HG02943 (cell line): ENCODE measurements around the gene CYP46A1.

Experiments used
- ATAC-seq: cut with Tn5 transposase; IDR thresholded peaks from one replicate; pipeline ENCODE4 v1.9.1; 2021; ENCODE audit warnings: mild to moderate bottlenecking, low read depth, moderate library complexity; ENCODE audit not compliant: unreplicated experiment

Gene CYP46A1

DNA sequence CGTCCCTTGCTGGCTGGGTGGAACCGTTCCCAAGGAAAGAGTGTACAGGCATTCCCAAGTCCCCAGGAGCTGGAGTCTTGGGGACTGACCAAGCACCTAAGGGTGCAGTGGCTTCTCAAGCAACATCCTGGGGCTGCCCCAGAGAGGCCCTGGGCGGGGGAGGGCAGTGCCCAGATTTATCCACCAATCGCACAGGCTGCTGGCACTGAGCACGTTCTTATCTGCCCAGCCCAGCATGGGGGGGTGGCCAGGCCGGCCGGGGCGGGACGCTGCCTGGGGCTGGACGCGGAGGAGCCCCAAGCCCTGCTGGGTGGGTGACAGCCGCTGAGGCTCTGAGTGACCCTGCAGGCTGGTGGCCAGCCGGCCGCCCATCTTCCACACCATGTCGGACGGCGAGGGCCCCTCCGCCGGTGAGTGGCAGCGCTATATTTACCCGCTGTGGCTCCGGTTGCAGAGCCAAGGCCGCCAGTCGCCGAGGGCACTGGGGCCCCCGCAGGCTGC lies 53.4 kb downstream of the CYP46A1 start:
- ATAC-seq = no peak

DNA sequence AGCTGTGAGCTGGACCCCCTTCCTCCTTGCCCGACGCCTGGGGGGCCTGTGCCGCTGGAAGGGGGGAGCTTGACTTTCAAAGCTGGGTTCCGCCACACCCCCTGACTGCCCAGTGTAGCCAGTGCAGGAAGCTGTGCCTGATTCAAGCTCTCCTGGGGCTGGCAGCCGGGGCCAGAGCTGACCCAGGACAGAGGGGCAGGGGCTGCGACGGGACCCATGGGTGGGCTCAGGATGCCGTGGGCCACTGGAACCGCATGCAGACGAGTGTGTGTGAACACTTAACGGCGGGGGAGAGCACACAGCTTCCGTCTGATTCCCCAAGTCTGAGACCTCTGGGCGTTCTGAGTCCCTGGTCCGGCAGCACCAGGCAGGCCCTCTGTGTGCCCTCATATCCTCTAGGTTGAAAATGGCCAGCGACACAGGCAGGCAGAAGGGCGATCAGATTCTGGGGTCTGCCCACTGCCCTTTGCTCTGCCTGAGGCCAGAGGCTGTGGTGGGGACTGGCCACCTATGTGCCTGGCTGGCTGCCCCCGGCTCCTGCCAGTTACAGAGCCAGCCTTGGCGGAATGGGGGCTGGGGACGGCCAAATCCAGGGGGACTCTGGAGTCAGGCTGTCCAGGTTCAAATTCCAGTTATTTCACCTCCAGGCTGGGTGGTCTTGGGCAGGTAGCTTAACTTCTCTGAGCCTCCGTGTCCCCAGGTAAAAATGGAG lies 54.0 kb downstream of the CYP46A1 start:
- no peak for ATAC-seq

DNA sequence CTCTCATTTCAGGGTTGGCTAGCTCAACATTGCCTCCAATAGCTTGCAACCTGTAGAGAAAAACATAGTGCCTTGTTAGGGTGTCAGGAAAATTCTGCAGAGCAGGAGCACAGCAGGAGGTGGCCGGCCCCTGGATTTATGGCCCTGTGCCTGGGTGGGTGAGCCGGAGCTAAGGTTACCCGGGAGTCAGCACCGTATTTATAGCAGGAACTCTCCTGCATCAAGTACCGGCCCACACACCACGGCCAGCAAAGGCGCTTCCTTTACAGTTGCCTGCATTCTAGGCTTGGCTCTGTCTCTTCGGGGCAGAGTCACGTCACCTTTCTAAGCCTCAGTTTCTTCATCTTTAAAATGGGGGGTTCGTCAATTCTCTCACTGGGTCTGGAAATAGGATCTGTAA lies 56.3 kb downstream of the CYP46A1 start:
- no peak for ATAC-seq

DNA sequence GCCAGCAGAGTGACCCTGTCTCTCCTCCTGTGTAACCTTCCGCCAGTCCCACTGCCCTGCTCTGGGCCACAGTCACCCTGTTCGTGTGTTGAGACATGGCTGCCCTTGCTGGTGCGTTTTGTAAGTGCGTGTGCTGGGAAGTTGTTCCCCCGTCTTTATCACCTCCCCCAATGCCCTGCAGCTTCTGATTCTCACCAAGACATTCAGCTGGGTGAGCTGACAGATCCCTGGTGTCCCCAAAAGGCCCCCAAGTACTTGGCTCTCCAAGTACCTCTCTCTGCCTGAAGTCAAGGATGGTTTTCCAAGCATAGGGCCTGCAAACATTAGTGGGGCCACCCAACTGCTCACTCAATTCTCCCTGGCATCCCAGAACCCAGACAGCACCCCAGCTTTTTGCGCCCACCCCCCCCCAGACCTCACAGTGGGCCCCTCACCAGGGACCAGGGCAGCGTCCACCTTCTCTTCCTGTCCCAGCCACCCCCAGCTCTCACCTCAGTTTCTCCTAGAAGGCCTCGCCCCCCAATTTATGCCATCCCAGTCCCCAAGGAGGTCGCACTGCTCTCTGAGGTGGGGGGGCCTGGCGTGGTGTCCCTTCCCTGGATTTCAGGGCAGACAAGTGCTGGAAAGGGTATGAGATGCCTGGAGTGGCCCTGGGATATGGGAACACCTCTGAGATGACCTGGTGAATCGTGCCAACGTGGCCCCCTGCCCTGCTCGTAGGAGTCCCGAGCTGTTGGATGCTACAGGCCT lies 57.3 kb downstream of the CYP46A1 start:
- no peak for ATAC-seq

DNA sequence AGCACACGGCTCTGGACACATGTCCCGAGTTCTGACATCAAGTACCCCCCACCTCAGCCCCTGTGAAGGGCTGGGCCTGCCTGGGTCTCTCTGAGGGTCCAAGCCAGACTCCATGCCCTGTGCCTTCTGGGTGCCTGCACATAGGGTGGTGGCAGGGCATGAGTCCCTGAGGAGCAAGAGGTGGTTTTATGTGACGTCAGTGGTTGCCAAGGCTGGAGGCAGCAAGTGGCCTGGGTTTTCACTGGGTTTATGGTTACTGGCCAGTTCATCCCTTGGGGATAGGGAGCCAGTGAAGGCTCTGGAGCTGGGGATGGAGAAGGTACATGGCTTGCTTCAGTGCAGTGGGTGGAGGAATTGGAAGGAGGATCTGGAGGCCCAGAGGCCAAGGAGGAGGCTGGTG lies 58.0 kb downstream of the CYP46A1 start:
- no peak for ATAC-seq

DNA sequence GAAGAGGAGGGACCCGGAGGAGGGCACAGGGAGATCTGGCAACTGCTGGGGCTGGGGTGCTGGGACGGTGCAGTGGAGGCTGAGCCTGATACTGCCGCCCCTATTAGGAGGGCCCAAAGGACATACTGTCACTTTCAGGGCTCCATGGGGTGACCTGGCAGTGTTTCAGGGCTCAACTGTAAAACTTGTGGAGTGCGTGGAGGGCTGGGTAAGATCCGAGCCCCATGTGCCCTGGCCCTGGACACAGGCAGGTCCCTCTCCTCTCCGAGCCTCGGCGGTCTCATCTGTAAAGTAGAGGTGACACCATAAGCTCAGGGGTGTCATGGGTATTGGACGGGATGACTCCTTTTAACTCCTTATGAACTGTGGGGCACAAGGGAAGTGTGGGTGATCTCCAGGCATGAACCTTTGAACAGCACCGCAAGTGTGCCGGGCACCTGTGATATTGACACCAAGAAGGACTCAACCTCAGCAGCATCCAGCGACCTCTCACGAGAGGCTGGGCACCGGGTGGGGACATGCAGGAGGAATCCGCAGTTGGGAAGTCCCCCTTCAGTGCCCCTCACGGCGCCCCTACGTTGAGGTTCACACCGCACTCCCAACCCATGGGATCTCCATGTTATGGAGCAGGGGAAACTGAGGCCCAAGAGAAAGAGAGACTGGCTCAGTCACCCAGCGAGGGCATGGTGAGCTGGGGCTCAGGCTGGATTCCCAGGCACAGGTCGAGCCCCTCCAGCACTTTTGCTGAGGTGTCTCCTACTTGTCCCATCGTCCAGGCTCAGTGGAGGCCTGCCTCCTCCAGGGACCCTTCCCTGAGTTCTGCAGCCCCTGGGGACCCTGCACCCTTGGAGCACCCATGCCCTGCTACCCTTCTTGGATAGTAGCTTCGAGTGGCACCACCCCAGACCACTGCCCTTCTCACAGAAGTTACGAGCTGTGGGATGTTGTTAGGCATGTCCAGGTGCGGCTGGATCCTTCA lies 58.7 kb downstream of the CYP46A1 start:
- no peak for ATAC-seq

DNA sequence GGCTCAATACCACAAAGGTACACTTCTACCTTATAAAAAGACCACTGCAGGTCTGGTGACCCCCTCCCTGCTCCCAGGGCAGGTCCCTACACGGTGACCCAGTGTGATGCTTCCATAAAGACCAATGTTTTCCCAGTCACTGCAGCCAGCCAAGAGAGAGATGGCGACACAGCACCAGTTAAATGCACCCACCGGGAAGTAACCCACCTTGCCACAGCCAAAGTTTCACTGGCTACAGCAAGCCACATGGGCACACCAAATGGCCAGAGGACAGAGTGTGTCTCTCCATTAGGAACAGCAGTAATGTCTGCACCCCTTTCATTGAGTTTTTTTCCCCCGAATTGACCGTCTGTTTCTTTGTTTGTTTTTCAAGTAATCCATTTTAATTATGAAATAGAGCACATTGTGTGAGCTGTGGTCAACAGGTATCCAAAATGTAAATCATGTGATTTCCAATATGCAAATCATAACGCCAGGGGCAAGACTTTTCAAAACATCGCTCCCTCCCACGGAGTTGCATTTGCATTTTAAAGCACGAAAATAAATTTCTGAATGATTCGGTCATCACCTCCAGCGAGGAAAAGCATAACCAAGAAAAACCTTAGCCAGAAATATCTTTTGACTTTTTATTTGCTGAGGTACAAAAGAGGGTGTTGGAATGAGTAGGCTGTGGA lies 60.2 kb downstream of the CYP46A1 start:
- no peak for ATAC-seq

DNA sequence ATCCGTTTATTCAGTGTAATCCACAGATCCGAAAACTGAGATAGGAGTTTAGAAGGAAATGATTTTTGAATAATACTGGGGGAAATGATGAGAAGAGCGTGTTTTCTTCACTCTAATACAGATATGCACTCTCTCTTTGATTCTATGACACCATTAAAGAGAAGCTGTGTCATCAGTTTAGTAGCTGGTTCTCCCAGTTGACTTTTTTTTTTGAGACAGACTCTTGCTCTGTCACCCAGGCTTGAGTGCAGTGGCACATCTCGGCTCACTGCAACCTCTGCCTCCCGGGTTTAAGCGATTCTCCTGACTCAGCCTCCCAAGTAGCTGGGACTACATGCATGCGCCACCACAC lies 60.8 kb downstream of the CYP46A1 start:
- ATAC-seq = no peak

DNA sequence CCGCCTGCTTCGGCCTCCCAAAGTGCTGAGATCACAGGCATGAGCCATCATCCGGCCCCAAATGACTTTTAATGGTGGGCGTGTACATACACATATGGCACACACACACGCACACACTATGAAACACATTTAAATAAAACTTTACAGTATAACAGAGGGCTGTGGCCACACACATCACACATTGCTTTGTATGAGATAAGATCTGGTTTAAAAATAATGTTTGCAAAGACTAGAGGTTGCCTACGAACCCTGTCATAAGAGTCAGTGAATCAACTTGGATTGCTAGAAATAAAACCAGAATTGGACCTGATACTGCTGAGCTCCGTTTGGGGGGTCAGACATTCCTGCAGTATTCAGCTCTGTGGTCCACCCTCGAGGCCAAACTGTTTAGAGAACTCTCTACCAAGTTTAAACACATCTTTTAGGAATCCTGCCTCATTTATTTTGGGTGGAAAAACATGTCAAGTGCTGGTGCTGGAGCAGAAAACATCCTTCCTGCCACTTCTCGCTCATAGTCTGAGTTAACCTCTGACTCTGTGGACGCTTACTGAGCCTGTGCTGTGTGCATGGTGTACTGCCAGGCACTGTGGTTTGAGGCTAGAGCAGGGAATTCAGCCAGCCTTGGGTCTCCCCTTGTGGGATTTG lies 61.3 kb downstream of the CYP46A1 start:
- ATAC-seq = no peak

DNA sequence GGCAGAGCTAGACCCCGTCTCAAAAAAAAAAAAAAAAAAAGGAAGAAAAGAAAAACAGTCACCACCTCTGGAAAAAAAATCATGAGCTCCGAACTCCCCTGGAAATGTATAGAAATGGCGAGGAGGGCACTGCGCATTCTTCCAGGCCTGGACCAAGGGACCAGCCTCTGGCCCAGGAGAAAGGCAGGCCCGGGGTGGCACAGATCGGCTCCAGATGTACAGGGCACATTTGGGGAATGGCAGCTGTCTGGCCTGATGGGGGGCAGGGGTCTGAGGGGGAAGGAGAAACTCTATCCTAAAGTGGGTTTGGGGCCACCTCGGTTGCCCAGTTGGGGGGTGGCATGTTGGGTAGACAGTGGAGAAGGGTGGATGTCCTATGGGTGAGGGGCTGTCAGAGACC lies 63.1 kb downstream of the CYP46A1 start:
- ATAC-seq = no peak

DNA sequence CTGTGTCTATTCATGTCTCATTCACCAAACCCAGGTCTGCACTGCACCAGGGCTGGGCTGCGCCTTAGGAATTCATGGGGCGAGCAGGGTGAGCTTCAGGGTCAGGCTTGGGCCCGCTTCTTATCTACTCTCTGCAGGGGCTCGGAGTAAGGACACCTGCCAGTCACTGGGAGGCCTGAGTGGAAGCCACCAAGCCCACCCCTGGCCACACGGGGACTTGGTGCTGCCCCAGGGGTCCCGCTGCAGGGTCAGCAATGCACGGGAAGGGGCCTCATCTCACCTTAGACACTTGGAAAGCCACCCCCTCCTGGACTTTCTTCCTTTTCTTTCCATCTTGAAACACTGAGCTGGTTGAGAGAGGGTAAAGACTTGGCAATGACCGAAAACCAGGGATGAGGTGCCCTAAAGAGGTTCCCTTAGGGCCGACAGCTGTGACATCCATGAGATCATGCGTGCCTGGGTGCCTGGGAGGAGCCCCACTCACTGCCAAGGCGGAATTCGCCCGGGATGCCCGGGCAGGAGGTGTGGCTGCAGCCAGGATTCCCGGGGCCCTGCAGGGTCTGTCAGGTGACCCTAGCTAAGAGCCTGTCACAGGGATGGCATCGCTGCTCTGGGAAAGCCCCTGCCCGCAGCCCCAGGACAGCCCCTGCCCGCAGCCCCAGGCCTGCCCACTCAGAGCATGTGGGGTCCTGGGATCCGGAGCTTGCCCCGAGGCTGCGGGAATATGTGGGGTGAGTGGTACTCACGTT lies 63.7 kb downstream of the CYP46A1 start:
- no peak for ATAC-seq

DNA sequence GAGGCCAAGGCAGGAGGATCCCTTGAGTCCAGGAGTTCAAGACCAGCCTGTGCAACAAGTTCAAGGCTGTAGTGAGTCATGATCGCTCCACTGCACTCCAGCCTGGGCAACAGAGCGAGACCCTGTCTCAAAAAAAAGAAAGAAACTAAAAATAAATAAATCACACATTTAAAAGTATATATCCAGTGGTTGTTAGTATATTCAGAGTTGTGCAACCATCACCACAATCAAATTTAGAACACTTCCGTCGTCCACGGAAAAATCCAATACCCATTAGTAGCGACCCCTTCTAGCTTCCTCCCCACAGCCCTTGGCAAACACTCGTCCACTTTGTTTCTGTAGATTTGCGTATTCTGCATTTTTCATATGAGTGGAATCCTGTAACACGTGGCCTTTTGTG lies 64.4 kb downstream of the CYP46A1 start:
- no peak for ATAC-seq

DNA sequence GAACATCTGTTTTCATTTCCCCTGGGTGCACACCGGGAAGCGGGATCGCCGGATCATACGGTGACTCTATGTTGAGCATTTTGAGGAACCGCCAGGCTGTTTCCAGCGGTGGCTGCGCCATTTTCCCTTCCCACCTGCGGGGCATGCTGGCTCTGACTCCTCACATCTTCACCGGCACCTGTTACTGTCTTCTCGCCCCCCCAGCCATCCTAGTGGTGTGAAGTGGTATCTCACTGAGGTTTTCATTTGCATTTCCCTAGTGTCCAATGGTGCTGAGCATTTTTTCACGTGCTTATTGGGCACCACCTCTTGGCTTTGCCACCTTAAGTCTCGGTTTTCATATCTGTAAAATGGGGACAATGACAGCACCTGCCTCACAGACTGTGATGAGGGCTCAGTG lies 65.0 kb downstream of the CYP46A1 start:
- no peak for ATAC-seq

DNA sequence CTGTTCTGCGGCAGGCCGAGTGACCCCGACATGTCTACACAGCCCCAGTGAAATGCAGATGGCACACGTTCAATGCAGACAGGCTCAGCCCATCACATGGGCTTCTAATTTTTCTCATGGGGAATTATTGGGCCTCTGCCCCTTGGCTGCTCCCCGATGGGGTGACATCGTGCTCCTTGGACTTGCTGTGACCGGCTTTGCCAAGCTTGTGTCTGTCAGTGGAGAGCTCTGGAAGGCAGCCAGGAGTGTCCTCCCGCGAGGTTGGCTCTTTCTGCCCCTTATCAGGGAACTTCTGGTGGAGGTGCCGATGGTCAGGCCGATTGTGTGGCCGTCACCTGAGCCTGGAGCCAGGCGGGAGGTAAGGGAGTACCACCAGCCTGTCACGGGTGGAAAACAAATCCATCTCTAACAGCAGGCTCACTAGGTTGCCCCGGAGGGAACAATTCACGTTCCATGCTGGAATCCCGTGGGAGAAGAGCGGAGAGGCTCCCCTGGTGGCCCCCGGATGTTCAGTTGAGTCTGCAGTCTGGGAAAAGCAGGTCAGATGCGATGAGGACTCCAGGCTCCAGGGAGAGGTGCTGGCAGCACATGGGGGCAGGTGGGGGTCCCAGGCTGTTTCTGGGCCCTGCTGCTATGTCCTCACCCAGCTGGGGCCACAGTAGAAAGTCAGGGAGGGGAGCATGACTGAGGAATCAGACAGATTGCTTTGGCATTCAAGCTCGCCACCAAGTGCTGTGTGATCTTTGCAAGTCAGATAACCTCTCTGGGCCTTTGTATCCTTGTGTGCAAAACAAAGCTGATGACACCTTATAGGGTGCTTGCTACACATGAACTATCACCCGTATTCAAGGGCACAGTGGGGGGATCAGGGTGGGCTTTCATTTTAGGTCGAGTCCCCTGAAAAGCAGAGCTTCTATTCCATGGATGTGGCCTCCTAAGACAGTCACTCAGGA lies 65.9 kb downstream of the CYP46A1 start:
- no peak for ATAC-seq

DNA sequence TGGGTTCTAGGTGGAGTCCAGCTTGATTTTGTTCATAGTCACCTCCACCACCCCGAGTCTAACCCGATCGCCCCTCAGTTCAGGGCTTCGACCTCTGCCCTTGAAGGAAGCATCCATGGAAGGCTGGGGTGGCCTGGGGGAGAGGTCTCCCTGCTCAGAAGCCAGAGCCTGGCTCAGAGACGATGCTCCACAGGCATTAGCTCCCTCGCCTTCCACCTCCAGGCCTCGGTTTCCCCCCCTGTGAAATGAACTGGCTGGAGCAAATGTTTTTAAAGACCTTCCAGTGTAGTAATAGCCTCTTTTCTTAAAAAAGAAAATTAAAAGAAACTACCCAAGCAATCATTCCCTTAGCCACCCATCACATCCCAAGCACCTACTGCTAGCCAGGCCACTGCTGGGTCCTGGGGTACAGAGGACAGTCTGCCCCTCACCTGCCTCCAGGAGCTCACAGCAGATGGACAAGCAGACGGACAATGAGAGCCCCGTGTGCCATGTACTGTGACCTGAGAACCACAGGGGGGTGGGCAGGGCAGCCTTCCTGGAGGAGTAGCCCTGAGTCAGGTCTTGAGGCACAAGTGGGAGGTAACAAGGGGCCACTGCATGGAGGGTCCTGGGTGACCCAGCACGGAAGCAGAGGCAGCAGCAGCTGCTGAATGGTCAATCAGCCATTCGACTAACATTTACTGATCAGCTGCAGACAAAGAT lies 66.8 kb downstream of the CYP46A1 start:
- no peak for ATAC-seq

DNA sequence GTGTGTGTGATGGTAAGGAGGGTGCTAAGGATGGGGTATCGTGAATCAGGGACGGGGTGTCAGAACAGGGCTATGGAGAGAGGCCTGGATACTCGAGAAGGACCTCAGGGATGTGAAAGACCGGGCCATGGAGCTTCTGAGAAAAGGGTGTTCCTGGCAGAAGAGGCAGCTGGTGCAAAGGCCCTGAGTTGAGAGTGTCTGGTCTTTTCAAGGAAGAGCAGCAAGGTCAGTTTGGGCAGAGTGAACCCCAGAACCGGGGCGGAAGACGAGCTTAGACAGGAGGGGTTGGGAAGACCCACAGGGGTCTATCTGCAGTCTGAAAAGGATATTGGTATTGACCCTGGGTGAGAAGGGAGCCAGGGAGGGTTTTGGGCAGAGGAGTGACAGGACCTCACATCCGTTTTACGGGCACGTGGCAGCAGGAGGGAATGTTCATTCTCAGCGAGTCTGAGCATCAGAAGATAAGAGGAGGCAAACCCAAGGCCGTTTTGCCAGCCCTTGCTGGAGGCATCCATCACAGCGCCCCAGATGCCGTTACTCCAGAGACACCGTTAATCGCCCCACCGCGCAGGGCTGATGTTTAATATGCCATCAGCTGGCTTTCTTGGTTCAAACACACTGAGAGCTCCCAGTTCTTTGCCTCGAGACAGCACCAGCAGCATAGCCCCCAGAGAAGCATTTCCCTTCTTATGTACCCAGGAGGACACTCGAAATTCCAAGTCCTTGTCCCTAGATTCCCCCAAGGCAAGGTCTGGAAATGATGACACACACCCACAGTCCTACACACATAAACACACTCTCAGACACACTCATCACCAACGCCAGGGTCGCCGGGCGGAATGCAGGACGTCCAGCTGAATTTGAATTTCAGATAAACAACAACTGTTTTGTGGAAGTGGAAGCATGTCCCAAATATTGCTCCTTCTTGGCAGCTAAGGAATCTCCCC lies 67.7 kb downstream of the CYP46A1 start:
- ATAC-seq = no peak
